ENCODE data around the gene NKD1.
A peak's percentile ranks its signal among the peaks of the same experiment; 100 is the strongest.

NKD1 gene

GRCh38 chr16:50692644-50692998, 144.4 kb downstream of the NKD1 start:
- no peak for DNase-seq (ENCODE audit: low read depth in 4 of 4, low spot score in 1 of 4)

GRCh38 chr16:50692999-50693781, 145.0 kb downstream of the NKD1 start, which contains the start of gene NOD2:
Gene NOD2, plus strand, starts transcription at chr16:50693606. Its CDS starts 5,890 bp downstream, at chr16:50699496.
- DNase-seq (ENCODE audit: low read depth in 4 of 4, low spot score in 1 of 4) = no peak

GRCh38 chr16:50694206-50694605, 146.0 kb downstream of the NKD1 start:
- no peak for DNase-seq (ENCODE audit: low read depth in 4 of 4, low spot score in 1 of 4)

- no peak for DNase-seq (ENCODE audit: low read depth in 4 of 4, low spot score in 1 of 4)
Observed at GRCh38 chr16:50695017-50696000, 147.1 kb downstream of the NKD1 start.

GRCh38 chr16:50696126-50696525, 147.9 kb downstream of the NKD1 start:
- no peak for DNase-seq (ENCODE audit: low read depth in 4 of 4, low spot score in 1 of 4)

GRCh38 chr16:50696575-50697420, 148.6 kb downstream of the NKD1 start:
- peak in 1 of 4 experiments; percentile 49 for DNase-seq (ENCODE audit: low read depth in 4 of 4, low spot score in 1 of 4)

GRCh38 chr16:50697421-50697715, 149.2 kb downstream of the NKD1 start:
- no peak for DNase-seq (ENCODE audit: low read depth in 4 of 4, low spot score in 1 of 4)

- peak in 1 of 4 experiments; percentile 39 for DNase-seq (ENCODE audit: low read depth in 4 of 4, low spot score in 1 of 4)
Observed at GRCh38 chr16:50697881-50698767, 149.9 kb downstream of the NKD1 start.
